ENCODE results near the gene NOP9.

- TF ChIP-seq SUZ12 (IDR thresholded peaks at IDR 0.05) (no peak), SP1 (IDR thresholded peaks at IDR 0.05) (no peak), FOXK2 (IDR thresholded peaks at IDR 0.05) (no peak), FOXM1 (IDR thresholded peaks at IDR 0.05; ENCODE audit: borderline replicate concordance) (no peak), BHLHE40 (IDR thresholded peaks at IDR 0.05; ENCODE audit: borderline replicate concordance) (no peak)
These were observed 29.5 kb downstream of the NOP9 start for GRCh38 chr14:24329073-24329663.

Measured in HEK293T (cell line).